ENCODE measurements around the gene NME3.
"Not testable (repeated sequence)": the region's sequence is repeated elsewhere in the genome, so short reads cannot be mapped to it uniquely, and the experiment has no call there.

NME3 gene

DNA sequence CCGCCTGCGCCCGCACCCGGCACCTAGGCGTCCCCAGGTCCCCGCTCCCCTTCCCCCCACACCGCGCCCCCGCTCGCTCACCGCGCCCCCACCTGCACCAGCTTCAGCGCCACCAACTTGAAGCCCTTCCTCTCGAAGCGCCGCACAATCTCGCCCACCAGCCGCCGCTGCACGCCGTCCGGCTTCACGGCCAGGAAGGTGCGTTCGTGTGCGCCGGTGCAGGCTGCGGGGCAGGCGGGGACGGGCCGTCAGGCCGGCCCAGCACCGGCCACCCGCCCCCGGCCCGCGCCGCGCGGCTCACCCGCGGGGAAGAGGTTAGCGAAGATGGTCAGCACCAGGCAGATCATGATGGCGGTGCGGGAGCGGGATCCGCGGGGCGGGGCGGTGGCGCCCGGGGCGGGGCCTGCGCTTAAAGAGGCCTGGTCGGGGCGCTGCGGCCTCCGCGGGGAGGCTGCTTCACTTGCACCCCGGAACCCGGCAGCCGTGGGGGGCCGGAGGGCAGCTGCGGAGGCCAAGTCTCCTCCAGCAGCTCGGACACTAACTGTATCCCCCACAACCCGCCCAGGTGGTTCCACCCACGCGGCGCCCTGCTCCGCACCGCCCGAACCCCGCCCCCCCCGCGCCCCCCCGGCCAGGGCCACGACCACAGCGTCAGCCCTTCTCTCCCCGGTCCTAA lies at the start of gene NME3:
Gene NME3 (minus strand): TSS at position 356 of the 676 bp plus-strand sequence. CDS start 9 bp downstream, at position 347.
- DNase-seq (ENCODE audit: low read depth in 4 of 4, low spot score in 1 of 4), result peak in 3 of 4 experiments; percentile 64 to 76 (median 76)

DNA sequence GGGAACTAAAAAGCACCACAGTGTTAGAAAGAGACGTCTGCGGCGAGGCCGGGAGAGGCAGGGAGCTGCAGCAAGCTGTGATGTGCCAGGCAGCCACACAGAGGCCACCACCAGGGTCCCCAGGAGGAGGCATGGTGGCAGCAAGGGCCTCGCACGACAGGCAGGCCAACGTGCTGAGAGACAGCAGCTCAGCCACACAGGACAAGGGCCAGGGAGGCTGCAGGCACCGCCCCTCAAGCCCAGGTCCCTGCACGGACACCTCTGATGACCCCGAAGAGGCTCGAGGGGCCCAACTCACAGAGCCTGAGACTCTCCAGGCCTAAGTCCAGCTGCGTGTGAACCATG lies 49.6 kb upstream of the NME3 start:
- no peak for DNase-seq (ENCODE audit: low read depth in 4 of 4, low spot score in 1 of 4)

DNA sequence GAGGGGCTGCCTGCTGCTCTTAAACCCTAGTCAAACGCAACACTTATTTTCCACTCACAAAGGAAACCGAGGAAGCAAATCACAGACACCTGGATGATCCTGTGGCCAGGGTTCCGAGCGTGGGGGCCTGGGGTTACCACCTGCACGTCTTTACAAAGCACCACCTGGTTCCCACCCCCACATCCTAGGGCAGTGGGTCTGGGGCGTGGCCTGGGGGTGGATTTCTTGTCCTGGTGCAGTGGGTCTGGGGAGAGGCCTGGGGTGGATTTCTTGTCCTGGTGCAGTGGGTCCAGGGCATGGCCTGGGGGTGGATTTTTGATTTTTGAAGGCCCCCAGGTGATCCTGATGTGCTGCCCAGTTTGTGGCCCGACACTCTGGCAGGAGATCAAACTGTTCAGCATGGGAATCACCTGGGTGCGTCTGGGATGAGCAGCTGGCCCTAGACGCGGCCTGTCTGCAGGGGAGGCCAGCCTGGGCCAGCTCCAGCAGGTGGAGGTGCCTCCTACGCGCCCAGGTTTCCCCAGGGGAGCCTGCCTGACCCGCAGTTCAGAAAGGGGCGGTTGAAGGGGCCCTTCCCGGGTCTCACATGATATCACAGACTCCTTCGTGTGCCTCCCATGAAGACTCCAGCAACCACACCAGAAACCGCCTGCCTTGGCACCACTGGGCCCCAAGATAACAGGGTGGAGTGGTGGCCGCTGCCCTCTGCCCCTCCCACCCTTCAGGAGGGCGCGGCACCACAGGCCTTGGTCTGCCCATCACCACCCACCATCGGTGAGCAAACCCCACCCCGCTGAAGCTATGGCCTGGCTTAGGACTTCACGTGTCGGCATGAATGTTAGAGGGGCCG lies 49.0 kb upstream of the NME3 start:
- DNase-seq (ENCODE audit: low read depth in 4 of 4, low spot score in 1 of 4), result no peak

DNA sequence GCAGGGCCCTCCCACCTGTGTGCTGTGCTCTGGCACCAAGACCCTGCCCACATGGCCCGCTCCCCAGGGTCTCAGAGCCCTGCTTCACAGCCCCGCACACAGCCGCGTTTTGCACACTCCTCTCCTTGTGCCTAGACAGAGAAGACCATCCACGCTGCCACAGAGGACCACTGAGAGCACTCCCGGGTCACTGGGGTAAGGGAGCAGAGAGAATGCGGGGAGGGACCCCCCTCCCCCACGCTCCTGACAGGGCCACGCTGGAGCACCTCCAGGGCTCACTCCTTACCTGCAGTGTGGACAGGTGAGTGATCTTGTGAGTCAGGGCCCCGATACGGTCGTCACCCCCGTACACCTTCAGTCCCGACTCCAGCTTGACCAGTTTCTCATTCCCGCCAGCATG lies 48.3 kb upstream of the NME3 start:
- no peak for DNase-seq (ENCODE audit: low read depth in 4 of 4, low spot score in 1 of 4)

DNA sequence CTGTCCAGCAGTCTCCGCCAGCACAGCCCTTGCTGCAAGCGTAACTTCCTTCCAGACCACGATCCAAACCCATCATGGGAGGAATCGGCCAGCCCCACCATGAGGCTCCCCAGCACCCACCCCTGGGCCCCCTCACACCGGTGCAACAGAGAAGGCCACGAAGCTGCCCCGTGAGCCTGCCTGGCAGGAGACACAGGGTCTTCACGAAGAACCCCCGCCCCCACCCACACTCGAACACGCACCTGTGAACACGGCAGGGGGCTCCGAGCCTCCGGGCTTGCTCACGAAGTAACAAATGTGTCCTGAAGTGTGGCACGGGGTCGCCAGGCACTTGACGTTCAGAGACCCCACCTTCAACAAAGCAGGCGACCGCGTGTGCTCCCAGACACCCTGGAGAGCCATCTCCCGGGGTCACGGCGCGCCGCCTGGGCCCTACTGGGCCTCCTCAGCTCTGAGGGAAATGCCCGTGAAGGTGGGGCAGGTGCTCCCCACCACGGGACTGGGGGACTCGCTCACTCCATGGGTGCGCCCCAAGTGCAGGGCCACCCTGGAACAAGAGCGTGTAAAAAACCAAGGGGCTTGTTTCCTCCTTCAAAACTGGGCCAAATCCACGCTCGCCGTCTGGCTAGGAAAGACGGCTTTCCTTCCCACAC lies 47.7 kb upstream of the NME3 start:
- DNase-seq (ENCODE audit: low read depth in 4 of 4, low spot score in 1 of 4), result no peak

DNA sequence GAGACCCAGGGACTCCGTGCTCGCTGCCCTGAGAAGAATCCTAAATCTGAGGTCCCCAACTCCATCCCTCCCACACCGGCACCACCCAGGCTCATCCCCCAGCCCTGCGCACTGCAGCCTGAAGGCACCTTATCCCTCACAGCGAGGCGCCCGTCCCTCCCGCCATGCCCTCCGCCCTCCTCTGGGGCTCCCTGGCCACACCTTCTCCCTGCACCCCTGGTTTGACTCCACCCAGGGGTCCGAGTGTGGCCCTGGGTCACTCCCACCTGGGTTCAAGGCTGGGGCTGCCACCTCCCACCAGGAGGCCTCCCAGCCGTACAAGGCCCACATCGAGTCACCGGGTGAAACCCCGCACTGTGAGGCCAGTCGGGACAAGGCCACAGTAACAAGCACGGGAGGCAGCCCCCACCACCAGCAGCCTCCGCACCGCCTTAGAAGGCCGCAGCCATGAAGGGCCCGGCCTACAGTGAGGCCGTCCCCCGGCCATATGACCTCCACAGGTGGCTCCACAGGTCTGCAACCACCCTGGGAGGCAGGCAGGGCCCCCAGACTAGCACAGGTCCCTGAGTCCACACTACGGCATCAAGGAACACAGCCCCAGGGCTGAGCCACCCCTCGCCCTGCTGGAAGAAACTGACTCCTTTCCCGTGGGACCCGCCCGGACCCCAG lies 47.0 kb upstream of the NME3 start:
- DNase-seq (ENCODE audit: low read depth in 4 of 4, low spot score in 1 of 4), result no peak

DNA sequence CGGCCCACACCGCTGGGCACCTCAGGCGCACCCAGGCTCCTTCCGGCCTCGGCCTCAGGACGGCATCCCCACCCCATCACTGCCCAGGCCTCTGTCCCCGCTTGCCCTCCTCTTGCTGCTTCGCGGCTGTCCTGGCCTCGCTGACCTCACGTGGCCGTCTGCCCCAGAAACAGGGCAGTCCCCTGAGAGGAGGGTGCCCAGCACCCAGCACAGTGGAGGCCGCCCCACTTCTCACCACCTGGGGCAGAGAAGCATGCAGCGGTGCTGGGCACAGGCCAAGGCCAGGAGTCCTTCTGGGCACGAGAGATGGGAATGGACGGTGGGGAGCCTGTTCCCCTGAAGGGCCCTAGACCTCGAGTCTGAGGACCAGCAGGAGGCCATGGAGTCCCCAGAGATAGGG lies 46.4 kb upstream of the NME3 start:
- no peak for DNase-seq (ENCODE audit: low read depth in 4 of 4, low spot score in 1 of 4)

DNA sequence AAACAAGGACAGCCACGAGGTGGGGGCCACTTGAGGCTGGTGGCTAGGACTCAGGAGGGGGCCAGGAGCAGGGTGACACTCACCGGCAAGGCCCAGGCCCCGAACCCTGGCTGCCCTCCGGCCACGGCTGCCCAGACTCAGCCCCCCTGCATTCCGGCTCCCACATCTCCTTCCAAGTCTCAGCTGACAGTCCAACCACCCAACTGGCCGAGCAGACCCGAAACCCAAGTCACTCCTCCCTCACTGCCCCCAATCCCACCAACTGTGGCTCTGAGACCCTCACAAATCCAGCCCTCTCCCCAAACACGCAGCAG lies 45.9 kb upstream of the NME3 start:
- no peak for DNase-seq (ENCODE audit: low read depth in 4 of 4, low spot score in 1 of 4)

DNA sequence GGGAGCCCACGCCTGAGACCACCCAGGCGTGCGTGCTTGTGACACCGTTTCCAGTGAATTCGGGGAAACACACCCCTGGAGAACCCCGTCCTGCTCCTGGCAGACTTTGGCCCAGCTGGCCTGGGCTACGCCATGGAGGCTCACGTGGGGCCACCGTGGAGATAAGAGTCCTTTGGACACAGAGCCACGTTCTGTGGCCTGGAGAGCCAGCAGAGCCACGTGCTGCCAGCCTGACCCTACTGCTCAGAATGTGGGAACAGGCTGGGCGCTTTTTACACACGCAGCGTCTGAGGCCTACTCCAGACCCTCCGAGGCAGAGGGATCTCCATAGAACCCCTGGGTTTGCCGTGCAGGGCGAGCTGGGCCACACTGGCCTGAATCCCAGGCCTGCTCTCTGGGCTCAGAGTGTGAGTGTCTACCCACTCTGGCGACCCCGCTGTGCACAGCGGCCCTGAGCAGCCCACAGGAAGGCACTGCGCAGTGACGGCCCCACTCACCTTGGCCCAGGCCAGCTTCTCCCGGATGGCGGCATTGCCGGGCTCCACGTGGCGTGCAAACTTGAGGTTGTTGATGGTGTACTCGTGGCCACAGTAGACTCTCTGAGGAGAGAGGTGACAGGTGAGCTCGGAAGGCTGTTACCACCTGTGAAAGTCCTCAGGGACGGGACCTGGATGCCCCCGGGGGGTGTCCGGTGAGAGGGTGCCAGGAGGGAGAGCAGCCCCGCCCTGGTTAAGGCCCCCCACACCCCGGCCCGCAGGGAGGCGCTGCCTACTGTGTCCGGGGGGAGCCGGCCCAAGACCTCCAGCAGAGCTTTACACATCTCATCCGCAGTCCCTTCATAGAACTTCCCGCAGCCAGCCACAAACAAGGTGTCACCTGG lies 45.3 kb upstream of the NME3 start:
- DNase-seq (ENCODE audit: low read depth in 4 of 4, low spot score in 1 of 4), result no peak

DNA sequence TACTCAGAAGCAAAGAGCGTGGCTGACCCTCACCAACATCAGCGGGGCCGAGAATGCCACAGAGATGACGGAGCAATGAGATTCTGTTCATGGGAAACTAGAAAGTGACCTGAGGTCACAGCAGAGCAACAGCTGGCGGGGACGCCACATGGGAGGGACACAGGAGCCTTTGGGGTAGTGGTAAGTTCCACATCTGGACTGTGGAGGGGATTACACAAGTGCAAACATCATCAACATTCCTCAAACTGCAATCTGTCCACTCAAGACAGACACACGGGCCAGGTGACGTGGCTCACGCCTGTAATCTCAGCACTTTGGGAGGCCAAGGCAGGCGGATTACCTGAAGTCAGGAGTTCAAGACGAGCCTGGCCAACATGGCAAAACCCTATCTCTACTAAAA lies 44.1 kb upstream of the NME3 start:
- no peak for DNase-seq (ENCODE audit: low read depth in 4 of 4, low spot score in 1 of 4)

DNA sequence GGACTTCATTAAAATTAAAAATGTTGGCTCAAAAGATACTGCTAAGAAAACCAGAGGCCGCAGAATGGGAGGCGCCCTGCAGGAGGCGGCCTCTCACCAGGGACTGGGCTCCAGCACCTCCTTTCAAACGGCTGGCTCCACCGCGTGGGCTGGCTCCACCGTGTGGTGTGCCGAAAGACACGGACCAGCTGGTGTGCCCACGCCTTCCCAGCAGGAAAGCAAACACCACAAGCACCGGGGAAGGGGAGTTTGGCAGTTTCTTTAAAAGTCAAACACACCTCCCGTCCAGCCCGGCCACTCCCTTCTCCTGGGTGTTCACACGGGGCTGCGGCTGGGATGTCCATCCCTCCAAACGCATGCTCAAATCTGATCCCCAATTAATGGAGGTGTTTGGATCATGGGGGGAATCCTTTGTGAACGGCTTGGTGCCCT lies 41.4 kb upstream of the NME3 start:
- DNase-seq (ENCODE audit: low read depth in 4 of 4, low spot score in 1 of 4), result peak in 2 of 4 experiments; percentile 16 to 59

DNA sequence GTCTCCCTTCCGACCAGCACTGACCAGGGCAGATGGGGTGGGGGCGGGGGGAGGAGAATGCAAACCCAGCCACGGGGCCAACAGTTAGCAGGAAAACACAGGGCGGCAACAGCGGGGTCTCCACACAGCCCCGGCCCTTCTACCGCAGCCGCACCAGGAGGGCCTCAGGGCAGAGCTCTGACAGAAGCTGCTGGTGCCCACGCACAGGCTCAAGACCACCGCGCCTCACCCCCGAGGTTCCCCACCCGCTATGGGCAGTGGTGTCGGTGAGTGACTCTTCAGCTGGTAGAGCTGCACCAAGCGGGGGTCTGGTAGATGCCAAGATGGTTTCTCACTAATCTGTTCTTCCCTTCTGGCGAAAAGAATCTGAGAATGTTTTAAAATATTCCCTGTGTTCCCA lies 39.2 kb upstream of the NME3 start:
- no peak for DNase-seq (ENCODE audit: low read depth in 4 of 4, low spot score in 1 of 4)

DNA sequence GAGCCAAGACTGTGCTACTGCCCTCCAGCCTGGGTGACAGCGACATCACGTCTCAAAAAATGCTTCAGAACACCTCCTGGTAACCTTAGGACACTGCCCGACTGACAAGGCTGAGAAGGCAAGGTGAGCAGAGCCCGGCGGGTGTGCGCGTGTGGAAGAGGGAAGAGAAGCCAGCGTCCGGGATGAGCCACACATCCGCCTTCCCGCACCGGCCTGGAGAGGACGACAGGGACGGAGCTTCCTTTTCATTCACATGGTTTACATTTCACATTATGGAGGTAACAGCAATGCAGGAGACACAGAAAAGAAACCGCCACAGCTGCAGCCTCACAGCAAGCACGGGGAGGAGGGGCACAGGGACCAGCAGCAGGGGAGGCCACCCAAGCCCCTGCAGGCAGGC lies 38.8 kb upstream of the NME3 start:
- no peak for DNase-seq (ENCODE audit: low read depth in 4 of 4, low spot score in 1 of 4)

DNA sequence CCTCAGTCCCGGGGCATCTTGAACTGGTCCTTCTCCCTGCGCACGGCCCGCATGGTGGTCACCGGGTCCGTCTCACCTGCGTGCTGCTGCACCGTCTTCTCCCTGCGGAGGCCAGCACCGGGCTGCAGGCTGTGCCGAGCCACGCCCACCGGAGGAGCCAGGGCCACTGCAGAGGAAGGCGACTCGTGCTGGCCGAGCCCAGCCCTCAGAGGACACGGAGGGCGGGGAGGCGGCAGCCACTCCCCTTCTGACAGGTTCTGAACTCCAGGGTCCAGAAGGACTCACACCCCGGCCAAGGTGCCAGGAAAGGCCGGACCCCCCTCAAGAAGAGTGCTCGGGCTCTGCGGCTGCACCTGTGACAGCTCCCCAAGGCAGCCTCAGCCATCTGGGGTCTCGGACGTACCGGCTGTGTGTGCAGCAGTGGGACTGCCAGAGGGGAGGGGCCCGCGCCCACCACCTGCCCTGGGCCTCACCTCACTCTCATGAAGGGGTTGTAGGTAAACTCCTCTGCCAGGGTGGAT lies 38.0 kb upstream of the NME3 start:
- DNase-seq (ENCODE audit: low read depth in 4 of 4, low spot score in 1 of 4), result no peak

DNA sequence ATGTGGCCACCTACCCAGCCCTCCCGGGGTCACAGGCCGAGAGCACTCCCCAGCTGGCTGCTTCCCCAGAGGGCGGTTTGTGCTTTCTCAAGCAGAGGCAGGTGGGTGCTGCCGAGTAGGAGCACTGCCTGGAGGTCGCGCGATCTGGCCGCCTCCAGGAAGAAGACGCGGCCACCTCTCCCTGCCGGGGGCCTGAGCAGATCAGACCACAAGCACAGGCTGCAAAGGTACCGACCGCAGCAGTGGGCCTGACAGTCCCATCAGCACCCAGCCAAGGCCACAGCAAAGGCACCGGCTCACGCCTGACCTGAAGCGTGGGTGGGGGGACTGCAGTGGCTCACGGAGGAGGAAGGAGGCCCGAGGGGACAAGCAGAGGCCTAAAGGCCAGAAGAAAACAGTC lies 37.3 kb upstream of the NME3 start:
- DNase-seq (ENCODE audit: low read depth in 4 of 4, low spot score in 1 of 4), result no peak

DNA sequence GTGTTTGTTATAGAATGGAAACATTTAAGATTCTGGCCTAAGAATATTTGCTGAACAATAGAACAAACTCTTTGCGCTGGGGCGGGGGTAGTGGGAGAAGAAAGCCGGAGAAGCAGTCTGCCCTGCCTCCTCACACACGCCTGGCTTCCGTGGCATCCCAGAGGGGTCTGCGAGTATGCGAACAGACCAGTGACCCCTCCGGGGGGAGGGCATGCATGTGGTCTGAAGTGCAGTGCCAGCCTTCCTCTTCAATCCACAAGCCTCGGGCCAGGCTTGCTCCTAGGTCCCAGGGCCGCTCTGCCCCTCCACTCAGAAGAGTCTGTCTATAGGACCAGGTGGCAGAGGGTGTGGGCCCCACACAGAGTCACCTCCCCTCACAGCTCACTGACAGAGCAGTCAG lies 36.3 kb upstream of the NME3 start:
- no peak for DNase-seq (ENCODE audit: low read depth in 4 of 4, low spot score in 1 of 4)

DNA sequence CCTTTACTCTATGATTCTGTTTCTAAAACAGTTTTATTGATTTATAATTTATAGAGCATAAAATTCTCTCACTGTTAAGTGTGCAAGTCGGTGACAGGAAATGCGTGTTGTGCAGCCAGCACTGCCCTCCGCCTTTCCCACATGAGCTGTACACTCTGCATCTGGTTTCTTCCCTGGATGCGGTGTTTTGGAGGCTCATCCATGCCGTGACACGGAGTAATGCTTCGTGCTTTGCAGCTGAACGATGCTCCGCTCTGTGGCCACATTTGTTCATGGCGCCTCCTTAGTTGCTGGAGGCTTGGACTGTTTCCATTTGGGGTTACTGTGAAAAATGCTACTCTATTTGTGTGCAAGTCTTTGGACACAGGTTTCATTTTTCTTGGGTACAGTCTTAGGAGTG lies 29.4 kb upstream of the NME3 start:
- no peak for DNase-seq (ENCODE audit: low read depth in 4 of 4, low spot score in 1 of 4)

DNA sequence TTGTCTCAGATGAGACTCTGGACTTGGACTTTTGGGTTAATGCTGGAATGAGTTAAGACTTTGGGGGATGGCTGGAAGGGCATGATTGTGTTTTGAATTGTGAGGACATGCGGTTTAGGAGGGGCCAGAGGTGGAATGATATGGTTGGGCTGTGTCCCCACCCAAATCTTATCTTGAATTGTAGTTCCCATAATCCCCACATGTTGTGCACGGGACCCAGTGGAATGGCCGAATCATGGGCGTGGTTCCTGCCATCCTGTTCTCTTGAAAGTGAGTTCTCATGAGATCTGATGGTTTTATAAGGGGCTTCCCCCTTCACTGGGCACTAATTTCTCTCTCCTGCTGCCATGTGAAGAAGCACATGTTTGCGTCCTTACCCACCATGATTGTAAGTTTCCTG lies 27.9 kb upstream of the NME3 start:
- not testable (repeated sequence) for DNase-seq (ENCODE audit: low read depth in 4 of 4, low spot score in 1 of 4)

DNA sequence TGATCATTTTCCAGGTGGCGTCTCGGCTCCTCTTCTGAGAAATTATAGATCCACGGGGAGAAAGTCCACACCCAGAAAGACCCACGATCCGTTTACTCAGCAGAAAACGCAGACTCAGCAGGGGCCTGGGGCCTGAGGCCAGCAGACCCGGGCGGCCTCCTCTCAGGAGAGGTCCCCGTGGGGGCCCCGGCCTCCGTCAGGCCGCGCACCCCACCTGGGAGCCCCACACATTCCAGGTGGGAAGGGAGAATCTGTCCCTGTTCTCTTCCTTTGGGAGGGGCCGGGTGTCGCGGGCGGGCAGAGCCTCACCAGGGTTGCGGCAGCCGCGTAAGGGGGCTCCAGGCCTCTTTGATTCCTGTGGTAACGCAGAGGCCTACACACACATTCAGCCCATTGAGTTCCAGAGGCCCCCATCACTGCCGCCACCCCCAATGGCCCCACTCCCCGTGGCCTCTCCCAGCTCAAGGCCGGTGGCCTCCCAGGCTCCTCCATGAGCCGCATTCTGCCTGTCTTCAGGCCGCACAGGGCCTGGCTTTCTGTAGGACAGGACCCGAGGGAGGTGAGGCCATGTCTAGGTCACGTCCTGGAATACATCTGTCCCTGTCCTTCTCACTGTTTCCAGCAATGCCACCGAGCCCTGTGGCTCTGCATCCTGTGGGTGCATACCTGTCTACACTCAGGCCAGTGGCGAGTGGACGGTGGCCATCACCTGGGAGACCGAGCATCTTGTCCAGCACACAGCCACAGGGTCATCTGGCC lies 23.7 kb upstream of the NME3 start:
- DNase-seq (ENCODE audit: low read depth in 4 of 4, low spot score in 1 of 4), result no peak
